Measurements from ENCODE around the gene ATOSA. TPM values are rescaled to one million over a fixed set of nuclear protein-coding genes. Genes with fewer than 3 reads are reported as not detected.

ATOSA gene
- total RNA-seq, 4 donors from 2014 or later, result 42.6 to 68.5 (median 46.0) TPM

GRCh38 chr15:52657338-52657737, 21.9 kb downstream of the ATOSA start:
- Histone ChIP-seq H3K27me3 (no peaks in the 10 kb centered on the region), H3K27ac (replicated peaks in 1 of 4) (peak overlapping the region; percentile 60 to 81 (median 72)), H3K36me3 (peaks cover 0 to 46% (median 19%) of the 10 kb centered on the region in 4 donors), H3K4me3 (no peak overlapping the region), H3K9me3 (no peaks in the 10 kb centered on the region), H3K4me1 (peaks cover 49 to 83% (median 78%) of the 10 kb centered on the region in 4 donors)
- WGBS, result 18% methylated on average over 1 of the region's 1 CpG
- intact Hi-C loops (cut with DNase I), result no loop called here
- no peak for DNase-seq (ENCODE audit: extremely low spot score)
- TF ChIP-seq EP300 (IDR thresholded peaks at IDR 0.05) (no peak), POLR2AphosphoS5 (IDR thresholded peaks at IDR 0.05) (no peak), POLR2A (IDR thresholded peaks at IDR 0.05; ENCODE audit: low read depth) (no peak), CTCF (IDR thresholded peaks at IDR 0.05) (no peak)

- peak overlapping the region; percentile 60 to 81 (median 72) for H3K27ac ChIP-seq (replicated peaks in 1 of 4)
- intact Hi-C loops (cut with DNase I), result no loop called here
- H3K9me3 ChIP-seq, result no peaks in the 10 kb centered on the region
- no peak for DNase-seq (ENCODE audit: extremely low spot score)
- peaks cover 54 to 83% (median 81%) of the 10 kb centered on the region in 4 donors for H3K4me1 ChIP-seq
- no peak overlapping the region for H3K4me3 ChIP-seq
- no peaks in the 10 kb centered on the region for H3K27me3 ChIP-seq
- TF ChIP-seq CTCF (IDR thresholded peaks at IDR 0.05), result no peak
- TF ChIP-seq EP300 (IDR thresholded peaks at IDR 0.05), result no peak
- no peak for TF ChIP-seq POLR2A (IDR thresholded peaks at IDR 0.05; ENCODE audit: low read depth)
- no peak for TF ChIP-seq POLR2AphosphoS5 (IDR thresholded peaks at IDR 0.05)
- H3K36me3 ChIP-seq, result peaks cover 0 to 36% (median 15%) of the 10 kb centered on the region in 4 donors
Observed at GRCh38 chr15:52656412-52656811, 22.8 kb downstream of the ATOSA start.

DNA sequence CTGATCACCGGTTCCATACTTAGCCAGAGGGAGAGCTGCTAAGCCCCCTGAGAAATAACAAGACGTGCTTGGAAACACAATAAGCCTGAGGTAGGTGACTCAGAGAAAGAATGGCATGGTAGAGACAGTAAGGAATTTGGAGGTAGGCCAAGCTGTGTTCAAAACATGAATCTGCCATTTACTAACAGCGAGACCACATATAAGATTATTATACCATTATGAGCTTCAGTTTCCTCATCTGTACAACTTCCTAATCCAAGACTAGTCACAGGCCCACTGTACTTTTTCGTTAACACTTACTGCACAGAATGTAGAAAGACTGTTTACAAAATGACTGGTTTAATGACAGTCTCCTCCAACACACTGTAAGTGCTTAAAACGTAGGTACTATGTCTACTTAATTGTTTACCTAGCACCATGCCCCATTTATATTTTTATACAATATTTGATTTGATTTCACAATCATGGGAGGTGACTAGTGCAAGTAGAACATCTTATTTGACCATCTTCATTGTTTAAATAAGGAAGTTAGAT, 25.7 kb downstream of the ATOSA start:
- no peaks in the 10 kb centered on the region for H3K27me3 ChIP-seq
- no peak overlapping the region for H3K4me3 ChIP-seq
- intact Hi-C loops (cut with DNase I), result no loop called here
- H3K27ac ChIP-seq (replicated peaks in 1 of 4), result peak overlapping the region; percentile 69 to 81 (median 74)
- H3K4me1 ChIP-seq, result peaks cover 57 to 91% (median 85%) of the 10 kb centered on the region in 4 donors
- 53% methylated on average over 5 of the region's 5 CpGs for WGBS
- TF ChIP-seq CTCF (IDR thresholded peaks at IDR 0.05) (no peak), POLR2AphosphoS5 (IDR thresholded peaks at IDR 0.05) (peak in 1 of 2 donors; percentile 9), EP300 (IDR thresholded peaks at IDR 0.05) (no peak), POLR2A (IDR thresholded peaks at IDR 0.05; ENCODE audit: low read depth) (no peak)
- H3K9me3 ChIP-seq, result no peaks in the 10 kb centered on the region
- H3K36me3 ChIP-seq, result peaks cover 0 to 13% (median 0%) of the 10 kb centered on the region in 4 donors
- DNase-seq (ENCODE audit: extremely low spot score), result no peak

DNA sequence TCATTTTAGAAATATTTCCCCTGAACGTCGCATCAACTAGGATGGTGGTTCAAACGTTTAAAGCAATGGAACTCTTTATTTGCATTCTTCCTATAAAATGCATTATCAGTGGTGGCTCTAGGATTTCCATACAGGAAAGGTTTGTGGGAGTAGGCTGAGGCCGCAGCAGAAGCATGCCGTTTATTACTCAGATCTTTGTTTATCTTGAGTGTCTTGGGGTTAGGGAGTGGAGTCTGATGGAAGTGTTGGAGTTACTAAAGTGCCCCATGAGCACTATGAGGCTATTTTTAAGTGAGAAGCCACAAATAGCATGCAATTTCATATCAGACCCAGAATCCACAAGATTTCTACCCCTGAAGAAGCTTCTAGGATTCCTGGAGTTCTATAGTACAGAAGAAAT, 26.2 kb downstream of the ATOSA start:
- no peak for DNase-seq (ENCODE audit: extremely low spot score)
- Histone ChIP-seq H3K9me3 (no peaks in the 10 kb centered on the region), H3K4me3 (no peak overlapping the region), H3K36me3 (peaks cover 0 to 8% (median 0%) of the 10 kb centered on the region in 4 donors), H3K27ac (replicated peaks in 1 of 4) (peak overlapping the region; percentile 69 to 81 (median 74)), H3K4me1 (peaks cover 54 to 86% (median 80%) of the 10 kb centered on the region in 4 donors), H3K27me3 (no peaks in the 10 kb centered on the region)
- 37% methylated on average over 5 of the region's 5 CpGs for WGBS
- intact Hi-C loops (cut with DNase I), result no loop called here
- TF ChIP-seq CTCF (IDR thresholded peaks at IDR 0.05), result no peak
- no peak for TF ChIP-seq POLR2AphosphoS5 (IDR thresholded peaks at IDR 0.05)
- TF ChIP-seq POLR2A (IDR thresholded peaks at IDR 0.05; ENCODE audit: low read depth), result no peak
- no peak for TF ChIP-seq EP300 (IDR thresholded peaks at IDR 0.05)

GRCh38 chr15:52652286-52652685, 26.9 kb downstream of the ATOSA start:
- TF ChIP-seq CTCF (IDR thresholded peaks at IDR 0.05) (no peak), POLR2AphosphoS5 (IDR thresholded peaks at IDR 0.05) (no peak), POLR2A (IDR thresholded peaks at IDR 0.05; ENCODE audit: low read depth) (no peak), EP300 (IDR thresholded peaks at IDR 0.05) (no peak)
- Histone ChIP-seq H3K4me3 (peak overlapping the region; percentile 30 to 42 (median 39)), H3K4me1 (peaks cover 47 to 79% (median 73%) of the 10 kb centered on the region in 4 donors), H3K27me3 (no peaks in the 10 kb centered on the region), H3K36me3 (peaks cover 0 to 7% (median 3%) of the 10 kb centered on the region in 4 donors), H3K27ac (replicated peaks in 1 of 4) (peak overlapping the region; percentile 69 to 81 (median 74)), H3K9me3 (no peaks in the 10 kb centered on the region)
- WGBS, result 21% methylated on average over 1 of the region's 1 CpG
- intact Hi-C loops (cut with DNase I), result no loop called here
- DNase-seq (ENCODE audit: extremely low spot score), result no peak
